ENCODE data around the gene ARHGAP42. TPM values are rescaled to one million over a fixed set of nuclear protein-coding genes. Genes with fewer than 3 reads are reported as not detected.

Gene ARHGAP42
- total RNA-seq, 1 donor = 16.8 TPM

DNA sequence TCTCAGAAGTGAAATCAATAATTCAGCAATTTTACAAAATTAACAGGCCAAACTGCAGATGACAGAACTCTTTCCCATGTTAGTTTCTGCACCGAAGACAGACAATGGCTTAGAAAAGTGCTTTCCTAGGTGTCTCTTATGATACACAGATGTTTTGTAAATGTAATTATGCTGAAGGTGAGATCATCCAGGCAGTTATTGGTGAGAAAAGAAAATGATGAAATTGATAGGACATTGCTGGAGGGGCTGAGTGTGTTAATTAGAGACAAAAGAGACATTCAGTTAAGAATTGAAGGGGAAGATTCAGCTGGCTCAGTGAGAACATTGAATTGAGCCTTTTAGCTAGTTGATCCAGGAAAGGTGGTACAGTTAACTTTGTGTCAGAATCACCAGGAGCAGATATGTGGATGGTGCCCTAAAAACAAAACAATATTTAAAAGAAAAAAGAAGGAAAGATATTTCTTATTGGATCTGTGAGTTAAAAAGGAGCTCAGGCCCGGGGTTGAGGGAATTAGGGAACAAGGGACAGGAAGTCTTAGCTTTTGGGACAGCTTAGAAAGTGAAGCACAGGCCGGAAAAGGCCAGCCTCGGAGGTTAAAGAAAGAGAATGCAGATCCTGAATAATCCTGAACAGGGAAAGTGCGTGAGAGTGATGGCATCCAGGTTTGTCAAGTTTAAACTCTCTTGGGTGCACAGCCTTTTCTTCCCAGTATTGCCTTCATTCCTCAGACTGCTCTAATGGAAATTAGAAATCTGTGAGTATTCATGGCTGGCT lies 16.9 kb downstream of the ARHGAP42 start:
- TF ChIP-seq CTCF (IDR thresholded peaks at IDR 0.05; ENCODE audit: insufficient read depth, low read depth, low read length) = no peak
- H3K4me3 ChIP-seq (ENCODE audit: low read depth, low read length) = no peak overlapping the region
- DNase-seq (ENCODE audit: low read depth) = no peak

DNA sequence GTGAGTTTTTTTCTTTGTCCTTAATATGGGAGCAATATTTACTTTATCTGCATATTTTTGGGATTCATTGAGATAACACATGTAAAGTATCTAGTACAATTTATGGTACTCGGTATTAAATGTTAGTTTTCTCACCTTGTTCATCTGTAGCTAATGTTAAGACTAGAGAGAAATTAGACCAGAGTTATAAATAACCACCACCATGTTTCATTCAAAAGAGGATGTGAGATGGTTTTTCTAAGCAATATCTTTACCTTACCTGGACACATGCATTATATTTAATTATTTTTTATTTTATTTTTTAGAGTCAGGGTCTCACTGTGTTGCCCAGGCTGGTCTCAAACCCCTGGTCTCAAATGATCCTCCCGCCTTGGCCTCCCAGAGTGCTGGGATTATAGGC lies 18.4 kb downstream of the ARHGAP42 start:
- no peak for TF ChIP-seq CTCF (IDR thresholded peaks at IDR 0.05; ENCODE audit: insufficient read depth, low read depth, low read length)
- H3K4me3 ChIP-seq (ENCODE audit: low read depth, low read length) = no peak overlapping the region
- no peak for DNase-seq (ENCODE audit: low read depth)

GRCh38 chr11:100706179-100706578 lies 19.1 kb downstream of the ARHGAP42 start:
- DNase-seq (ENCODE audit: low read depth) = no peak
- TF ChIP-seq CTCF (IDR thresholded peaks at IDR 0.05; ENCODE audit: insufficient read depth, low read depth, low read length) = no peak
- no peak overlapping the region for H3K4me3 ChIP-seq (ENCODE audit: low read depth, low read length)

DNA sequence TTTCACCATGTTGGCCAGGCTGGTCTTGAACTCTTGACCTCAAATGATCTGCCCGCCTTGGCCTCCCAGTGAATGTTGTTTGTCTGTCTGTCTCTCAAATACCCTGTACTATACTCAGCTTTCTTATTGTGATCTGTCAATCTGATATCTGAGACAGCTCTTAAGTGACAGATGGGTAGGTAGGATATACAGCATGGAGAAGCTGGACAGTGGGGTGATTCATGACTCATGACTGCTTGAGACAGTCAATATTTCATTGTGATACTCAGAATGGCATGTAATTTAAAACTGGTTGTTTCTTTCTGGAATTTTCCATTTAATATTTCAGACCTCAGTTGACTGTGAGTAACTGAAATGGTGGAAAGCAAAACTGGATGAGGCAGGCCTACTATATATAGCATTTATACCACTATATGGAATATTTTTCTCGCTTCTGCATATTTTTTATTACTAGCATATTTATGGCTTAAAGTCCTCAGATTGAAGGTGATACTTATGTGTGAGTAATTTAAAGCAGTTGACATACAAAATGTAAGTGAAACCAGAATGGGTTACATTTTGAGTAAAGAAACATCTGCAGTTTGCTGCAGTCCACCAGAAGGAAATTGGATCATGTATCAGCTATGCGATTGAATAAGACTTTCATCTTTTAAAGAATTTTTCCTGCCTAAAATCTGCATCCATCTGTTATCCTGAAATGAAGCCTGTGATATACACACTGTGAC lies 22.3 kb downstream of the ARHGAP42 start:
- DNase-seq (ENCODE audit: low read depth) = no peak
- H3K4me3 ChIP-seq (ENCODE audit: low read depth, low read length) = no peak overlapping the region

GRCh38 chr11:100711984-100712383 lies 24.9 kb downstream of the ARHGAP42 start:
- H3K4me3 ChIP-seq (ENCODE audit: low read depth, low read length) = no peak overlapping the region
- no peak for DNase-seq (ENCODE audit: low read depth)
- no peak for TF ChIP-seq CTCF (IDR thresholded peaks at IDR 0.05; ENCODE audit: insufficient read depth, low read depth, low read length)

More for the DNA sequence above, 22.3 kb downstream of the ARHGAP42 start:
- TF ChIP-seq CTCF (IDR thresholded peaks at IDR 0.05; ENCODE audit: insufficient read depth, low read depth, low read length) = no peak

GRCh38 chr11:100712583-100712982 lies 25.5 kb downstream of the ARHGAP42 start:
- H3K4me3 ChIP-seq (ENCODE audit: low read depth, low read length) = no peak overlapping the region
- DNase-seq (ENCODE audit: low read depth) = no peak
- no peak for TF ChIP-seq CTCF (IDR thresholded peaks at IDR 0.05; ENCODE audit: insufficient read depth, low read depth, low read length)

All from fibroblast of villous mesenchyme (primary cell).